ENCODE measurements around the gene HLA-DRB1. TPM values are rescaled to one million over a fixed set of nuclear protein-coding genes. Genes with fewer than 3 reads are reported as not detected.

Gene HLA-DRB1
- total RNA-seq, 1 experiment from 2014 or later: 1.4 TPM

DNA sequence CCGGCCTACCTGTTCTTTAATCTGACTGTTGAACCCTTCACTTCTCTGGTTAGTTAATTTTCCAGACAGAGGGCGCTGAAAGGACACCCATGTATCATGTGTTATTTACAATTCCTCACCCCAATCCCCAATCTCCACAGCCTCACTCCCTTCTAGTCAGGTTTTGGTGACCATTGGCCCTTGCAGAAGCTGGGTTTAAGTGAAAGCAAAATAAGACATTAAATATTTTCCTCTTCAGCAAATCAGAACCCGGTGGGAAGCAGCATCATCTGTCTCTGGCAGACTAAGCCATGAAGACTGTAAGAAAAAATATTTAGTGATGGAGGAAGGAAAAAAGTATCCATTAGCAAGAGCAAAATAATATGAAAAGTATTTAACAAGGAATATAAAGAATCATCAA is 38.2 kb upstream of the HLA-DRB1 start:
- H3K4me1 Mint-ChIP-seq: no peaks in the 10 kb centered on the region
- no peak overlapping the region for H3K27ac Mint-ChIP-seq
- CTCF ChIA-PET: no interaction called here
- H3K27me3 Mint-ChIP-seq (ENCODE audit: low read depth): no peaks in the 10 kb centered on the region
- ATAC-seq (no peak), DNase-seq (ENCODE audit: low spot score) (no peak)
- H3K4me3 Mint-ChIP-seq: no peak overlapping the region
- peak; percentile 54; the same call in 1 of the 2 replicates for TF ChIP-seq NFYB (CRISPR knock-in tag; conservative IDR thresholded peaks at IDR 0.05; ENCODE audit: low read depth)
- TF ChIP-seq RELA (CRISPR knock-in tag; IDR thresholded peaks at IDR 0.05; ENCODE audit: borderline replicate concordance): no peak
- no peak for TF ChIP-seq ZNF396 (CRISPR knock-in tag; IDR thresholded peaks at IDR 0.05; ENCODE audit: borderline replicate concordance)
- no peak for TF ChIP-seq SOX15 (CRISPR knock-in tag; IDR thresholded peaks at IDR 0.05)
- POLR2A ChIA-PET: no interaction called here
- peaks cover 5% of the 10 kb centered on the region for H3K9me3 Mint-ChIP-seq
- no peaks in the 10 kb centered on the region for H3K36me3 Mint-ChIP-seq

DNA sequence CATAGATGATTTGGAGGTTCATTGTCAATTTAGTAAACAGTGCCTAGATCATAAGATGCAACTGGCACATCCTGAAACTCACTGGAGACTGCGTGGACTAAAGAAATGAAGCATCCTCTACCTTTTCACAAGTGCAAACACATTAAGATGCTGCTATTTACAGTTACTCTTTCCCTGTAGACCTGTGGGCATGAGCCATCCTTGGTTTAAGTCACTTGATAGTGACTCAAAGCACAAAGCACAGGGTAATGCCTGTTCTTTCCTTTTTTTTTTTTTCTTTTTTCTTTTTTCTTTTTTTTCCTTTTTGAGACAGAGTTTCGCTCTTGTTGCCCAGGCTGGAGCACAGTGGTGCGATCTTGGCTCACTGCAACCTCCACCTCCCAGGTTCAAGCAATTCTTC is 37.6 kb upstream of the HLA-DRB1 start:
- Mint-ChIP-seq H3K36me3 (no peaks in the 10 kb centered on the region), H3K4me3 (no peak overlapping the region), H3K27ac (no peak overlapping the region), H3K4me1 (no peaks in the 10 kb centered on the region), H3K27me3 (ENCODE audit: low read depth) (no peaks in the 10 kb centered on the region), H3K9me3 (peaks cover 5% of the 10 kb centered on the region)
- DNase-seq (ENCODE audit: low spot score): no peak
- ChIA-PET CTCF (no interaction called here), POLR2A (no interaction called here)
- no peak for ATAC-seq
- TF ChIP-seq, protein P1, sequence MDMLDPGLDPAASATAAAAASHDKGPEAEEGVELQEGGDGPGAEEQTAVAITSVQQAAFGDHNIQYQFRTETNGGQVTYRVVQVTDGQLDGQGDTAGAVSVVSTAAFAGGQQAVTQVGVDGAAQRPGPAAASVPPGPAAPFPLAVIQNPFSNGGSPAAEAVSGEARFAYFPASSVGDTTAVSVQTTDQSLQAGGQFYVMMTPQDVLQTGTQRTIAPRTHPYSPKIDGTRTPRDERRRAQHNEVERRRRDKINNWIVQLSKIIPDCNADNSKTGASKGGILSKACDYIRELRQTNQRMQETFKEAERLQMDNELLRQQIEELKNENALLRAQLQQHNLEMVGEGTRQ (CRISPR knock-in tag; IDR thresholded peaks at IDR 0.05): no peak
- TF ChIP-seq ZNF416 (CRISPR knock-in tag; IDR thresholded peaks at IDR 0.05) (no peak), GABPB1 (CRISPR knock-in tag; IDR thresholded peaks at IDR 0.05) (no peak)

DNA sequence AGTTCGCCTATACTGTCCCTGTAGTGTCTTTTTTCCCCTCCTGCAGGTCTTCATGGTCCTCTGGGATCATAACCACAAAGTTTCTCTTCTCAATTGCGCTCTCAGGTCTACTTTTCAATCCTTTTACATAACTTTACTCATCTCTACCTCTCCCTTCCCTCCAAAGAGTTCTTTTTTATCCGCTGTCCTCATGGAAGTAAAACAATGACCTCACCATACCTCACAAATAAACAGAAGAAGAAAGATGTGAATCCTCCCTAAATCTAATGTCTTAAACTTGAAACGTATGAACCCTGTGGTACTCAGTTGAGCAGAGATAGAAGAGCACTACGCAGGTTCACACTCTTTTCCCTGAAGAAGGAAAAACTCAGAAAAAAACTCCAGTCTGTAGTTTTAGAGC is 35.5 kb upstream of the HLA-DRB1 start:
- no peaks in the 10 kb centered on the region for H3K36me3 Mint-ChIP-seq
- ATAC-seq: no peak

DNA sequence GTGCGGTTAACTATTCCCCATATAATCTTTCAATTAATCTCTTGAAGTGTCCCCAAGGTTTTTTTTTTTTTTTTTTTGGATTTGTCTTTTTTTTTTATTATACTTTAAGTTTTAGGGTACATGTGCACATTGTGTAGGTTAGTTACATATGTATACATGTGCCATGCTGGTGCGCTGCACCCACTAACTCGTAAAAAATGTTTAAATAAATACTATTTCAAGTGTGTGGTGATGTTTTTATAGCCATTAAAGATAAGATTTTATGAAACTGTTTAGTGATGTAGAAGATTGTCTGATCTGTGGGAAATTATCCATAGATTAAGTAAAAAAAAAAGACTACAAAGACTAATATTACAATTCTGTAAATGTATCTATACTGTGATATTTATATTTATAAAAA is 34.9 kb upstream of the HLA-DRB1 start:
- Mint-ChIP-seq H3K4me1 (no peaks in the 10 kb centered on the region), H3K27ac (no peak overlapping the region)
- POLR2A ChIA-PET: no interaction called here

More for the DNA sequence above, 35.5 kb upstream of the HLA-DRB1 start:
- no peaks in the 10 kb centered on the region for H3K27me3 Mint-ChIP-seq (ENCODE audit: low read depth)
- H3K4me1 Mint-ChIP-seq: no peaks in the 10 kb centered on the region
- TF ChIP-seq GTF2I (CRISPR knock-in tag; conservative IDR thresholded peaks at IDR 0.05) (no peak), GABPB1 (CRISPR knock-in tag; IDR thresholded peaks at IDR 0.05) (no peak), FOXJ3 (CRISPR knock-in tag; IDR thresholded peaks at IDR 0.05; ENCODE audit: borderline replicate concordance) (no peak), ZNF121 (CRISPR knock-in tag; IDR thresholded peaks at IDR 0.05) (no peak), TP53 (CRISPR knock-in tag; IDR thresholded peaks at IDR 0.05) (no peak), ZNF317 (CRISPR knock-in tag; IDR thresholded peaks at IDR 0.05; ENCODE audit: borderline replicate concordance, low read depth) (no peak), ZNF423 (CRISPR knock-in tag; IDR thresholded peaks at IDR 0.05) (no peak)
- TF ChIP-seq, protein P2, sequence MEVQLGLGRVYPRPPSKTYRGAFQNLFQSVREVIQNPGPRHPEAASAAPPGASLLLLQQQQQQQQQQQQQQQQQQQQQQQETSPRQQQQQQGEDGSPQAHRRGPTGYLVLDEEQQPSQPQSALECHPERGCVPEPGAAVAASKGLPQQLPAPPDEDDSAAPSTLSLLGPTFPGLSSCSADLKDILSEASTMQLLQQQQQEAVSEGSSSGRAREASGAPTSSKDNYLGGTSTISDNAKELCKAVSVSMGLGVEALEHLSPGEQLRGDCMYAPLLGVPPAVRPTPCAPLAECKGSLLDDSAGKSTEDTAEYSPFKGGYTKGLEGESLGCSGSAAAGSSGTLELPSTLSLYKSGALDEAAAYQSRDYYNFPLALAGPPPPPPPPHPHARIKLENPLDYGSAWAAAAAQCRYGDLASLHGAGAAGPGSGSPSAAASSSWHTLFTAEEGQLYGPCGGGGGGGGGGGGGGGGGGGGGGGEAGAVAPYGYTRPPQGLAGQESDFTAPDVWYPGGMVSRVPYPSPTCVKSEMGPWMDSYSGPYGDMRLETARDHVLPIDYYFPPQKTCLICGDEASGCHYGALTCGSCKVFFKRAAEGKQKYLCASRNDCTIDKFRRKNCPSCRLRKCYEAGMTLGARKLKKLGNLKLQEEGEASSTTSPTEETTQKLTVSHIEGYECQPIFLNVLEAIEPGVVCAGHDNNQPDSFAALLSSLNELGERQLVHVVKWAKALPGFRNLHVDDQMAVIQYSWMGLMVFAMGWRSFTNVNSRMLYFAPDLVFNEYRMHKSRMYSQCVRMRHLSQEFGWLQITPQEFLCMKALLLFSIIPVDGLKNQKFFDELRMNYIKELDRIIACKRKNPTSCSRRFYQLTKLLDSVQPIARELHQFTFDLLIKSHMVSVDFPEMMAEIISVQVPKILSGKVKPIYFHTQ (CRISPR knock-in tag; IDR thresholded peaks at IDR 0.05): no peak
- TF ChIP-seq, protein P3, sequence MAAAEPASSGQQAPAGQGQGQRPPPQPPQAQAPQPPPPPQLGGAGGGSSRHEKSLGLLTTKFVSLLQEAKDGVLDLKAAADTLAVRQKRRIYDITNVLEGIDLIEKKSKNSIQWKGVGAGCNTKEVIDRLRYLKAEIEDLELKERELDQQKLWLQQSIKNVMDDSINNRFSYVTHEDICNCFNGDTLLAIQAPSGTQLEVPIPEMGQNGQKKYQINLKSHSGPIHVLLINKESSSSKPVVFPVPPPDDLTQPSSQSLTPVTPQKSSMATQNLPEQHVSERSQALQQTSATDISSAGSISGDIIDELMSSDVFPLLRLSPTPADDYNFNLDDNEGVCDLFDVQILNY (CRISPR knock-in tag; IDR thresholded peaks at IDR 0.05): no peak
- CTCF ChIA-PET: no interaction called here
- H3K27ac Mint-ChIP-seq: no peak overlapping the region
- peaks cover 3% of the 10 kb centered on the region for H3K9me3 Mint-ChIP-seq
- H3K4me3 Mint-ChIP-seq: no peak overlapping the region
- POLR2A ChIA-PET: no interaction called here
- no peak for DNase-seq (ENCODE audit: low spot score)

More for the DNA sequence above, 34.9 kb upstream of the HLA-DRB1 start:
- no peak overlapping the region for H3K4me3 Mint-ChIP-seq
- ATAC-seq (no peak), DNase-seq (ENCODE audit: low spot score) (no peak)
- H3K36me3 Mint-ChIP-seq: no peaks in the 10 kb centered on the region
- H3K27me3 Mint-ChIP-seq (ENCODE audit: low read depth): no peaks in the 10 kb centered on the region
- H3K9me3 Mint-ChIP-seq: no peaks in the 10 kb centered on the region
- CTCF ChIA-PET: no interaction called here
- no peak for TF ChIP-seq NFE2L1 (CRISPR knock-in tag; IDR thresholded peaks at IDR 0.05)
